Thyroid gland (tissue), 4 donors: ENCODE measurements around the gene MOGAT1.

Experiments
- POLR2A ChIP-seq, 2 donors: fragments of 450-650 bp; IDR thresholded peaks; one replicate each; pipeline ENCODE4 v1.6.1; 2017; ENCODE audit warnings: antibody characterized with exemption in 2 of 2, mild to moderate bottlenecking in 2 of 2, moderate library complexity in 1 of 2
- TF ChIP-seq, protein P1 (sequence below), 6 experiments: fragments of 200-600 bp in 3 of 6; fragments of 450-650 bp in 3 of 6; sonication (generic) in 3 of 6; IDR thresholded peaks; one replicate each; pipeline ENCODE4 v1.5.1; 2016 to 2019; ENCODE audit warnings: antibody characterized with exemption in 6 of 6, mild to moderate bottlenecking in 2 of 6, inconsistent platforms in 1 of 6, moderate library complexity in 1 of 6

DNA sequence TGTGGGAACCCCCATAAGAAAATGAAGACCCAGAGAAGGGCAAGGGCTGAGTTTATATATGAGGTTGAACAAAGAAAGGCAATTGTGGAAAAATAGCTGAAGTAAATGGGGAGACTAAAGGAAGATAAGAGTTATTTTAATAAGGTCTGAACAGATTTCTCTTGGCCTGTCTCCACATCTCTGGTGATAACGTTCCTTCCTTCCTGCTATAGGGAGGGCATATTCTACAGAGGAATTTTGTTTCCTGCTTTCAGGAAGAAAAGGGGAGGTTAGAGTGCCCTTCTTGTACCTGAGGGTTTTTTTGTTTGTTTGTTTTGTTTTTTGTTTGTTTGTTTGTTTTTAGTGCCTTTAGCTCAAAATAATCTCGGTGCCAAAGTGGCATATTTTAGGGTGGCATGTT lies 31.6 kb downstream of the MOGAT1 start:
- TF ChIP-seq, protein P1, sequence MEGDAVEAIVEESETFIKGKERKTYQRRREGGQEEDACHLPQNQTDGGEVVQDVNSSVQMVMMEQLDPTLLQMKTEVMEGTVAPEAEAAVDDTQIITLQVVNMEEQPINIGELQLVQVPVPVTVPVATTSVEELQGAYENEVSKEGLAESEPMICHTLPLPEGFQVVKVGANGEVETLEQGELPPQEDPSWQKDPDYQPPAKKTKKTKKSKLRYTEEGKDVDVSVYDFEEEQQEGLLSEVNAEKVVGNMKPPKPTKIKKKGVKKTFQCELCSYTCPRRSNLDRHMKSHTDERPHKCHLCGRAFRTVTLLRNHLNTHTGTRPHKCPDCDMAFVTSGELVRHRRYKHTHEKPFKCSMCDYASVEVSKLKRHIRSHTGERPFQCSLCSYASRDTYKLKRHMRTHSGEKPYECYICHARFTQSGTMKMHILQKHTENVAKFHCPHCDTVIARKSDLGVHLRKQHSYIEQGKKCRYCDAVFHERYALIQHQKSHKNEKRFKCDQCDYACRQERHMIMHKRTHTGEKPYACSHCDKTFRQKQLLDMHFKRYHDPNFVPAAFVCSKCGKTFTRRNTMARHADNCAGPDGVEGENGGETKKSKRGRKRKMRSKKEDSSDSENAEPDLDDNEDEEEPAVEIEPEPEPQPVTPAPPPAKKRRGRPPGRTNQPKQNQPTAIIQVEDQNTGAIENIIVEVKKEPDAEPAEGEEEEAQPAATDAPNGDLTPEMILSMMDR (IDR thresholded peaks at IDR 0.05), result no peak
- TF ChIP-seq POLR2A (IDR thresholded peaks at IDR 0.05), result no peak
